ENCODE results near the gene ARGLU1. TPM values are rescaled to one million over a fixed set of nuclear protein-coding genes. Genes with fewer than 3 reads are reported as not detected.

Gene ARGLU1
- total and polyA plus RNA-seq, 9 of the 15 experiments (the other 6 are each of a cell fraction or from before 2014, with no cell fraction given), result 19.3 to 99.9 (median 49.3) TPM

DNA sequence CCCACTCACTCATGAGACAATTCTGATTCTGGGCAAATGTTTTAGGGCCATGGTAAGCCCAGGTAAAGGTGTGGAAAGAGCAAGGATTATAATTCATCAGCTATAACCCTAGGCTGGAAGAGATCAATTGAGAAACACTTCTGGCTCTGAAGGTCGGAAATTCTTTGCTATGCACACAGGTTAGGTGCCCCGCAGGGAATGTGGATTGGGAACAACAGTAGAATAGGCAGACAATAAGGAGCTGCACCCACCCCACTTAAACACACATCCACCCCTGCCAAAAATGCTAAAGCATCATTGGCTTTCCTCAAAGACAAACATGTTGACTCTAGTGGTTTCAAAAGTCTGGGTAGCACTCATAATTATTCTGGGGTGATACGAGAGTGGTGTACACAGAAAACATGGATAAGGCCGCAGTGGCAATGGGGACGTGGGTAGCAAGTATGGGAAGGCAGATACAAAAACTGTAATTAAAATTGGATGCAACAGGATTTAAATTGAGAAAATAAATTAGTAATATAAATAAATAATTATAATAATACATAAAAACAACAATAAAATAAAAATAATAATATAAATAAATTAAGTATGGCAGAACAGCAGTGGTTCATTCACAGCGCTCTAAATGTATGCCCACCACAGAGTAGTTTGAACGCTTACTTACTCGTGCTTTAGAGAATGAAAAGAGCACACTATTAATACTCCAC, 41.0 kb downstream of the ARGLU1 start:
- POLR2A ChIA-PET, result no interaction called here
- Histone ChIP-seq H2AFZ (ENCODE audit: low read depth, low read length) (no peak overlapping the region), H3K9me3 (replicated peaks; ENCODE audit: control insufficient read depth, insufficient read depth, low read depth, low read length) (no peaks in the 10 kb centered on the region), H3K4me2 (ENCODE audit: insufficient read depth, low read length) (no peak overlapping the region), H4K20me1 (replicated peaks; ENCODE audit: control insufficient read depth, insufficient read depth, low read length) (no peaks in the 10 kb centered on the region), H3K4me1 (replicated peaks in 1 of 2; ENCODE audit: control insufficient read depth in 2 of 2, insufficient read depth in 2 of 2, low read length in 2 of 2) (no peaks in the 10 kb centered on the region), H3K36me3 (ENCODE audit: control insufficient read depth, insufficient read depth, low read length) (no peaks in the 10 kb centered on the region), H3K9ac (ENCODE audit: insufficient read depth in 1 of 2, low read depth in 2 of 2, low read length in 2 of 2) (no peak overlapping the region), H3K4me3 (no peak overlapping the region), H3K27ac (ENCODE audit: extremely low read depth, low read depth, low read length) (no peak overlapping the region), H3K79me2 (ENCODE audit: control insufficient read depth, insufficient read depth, low read length) (no peaks in the 10 kb centered on the region), H3K27me3 (ENCODE audit: control insufficient read depth in 2 of 2, insufficient read depth in 2 of 2, low read length in 2 of 2) (peaks cover 0 to 5% of the 10 kb centered on the region in 2 experiments; a peak in 1 of 5 replicates), H3K9me1 (ENCODE audit: control insufficient read depth, insufficient read depth, low read length) (no peaks in the 10 kb centered on the region)
- no peak for ATAC-seq
- WGBS (ENCODE audit: insufficient coverage, low coverage, missing lambda C conversion rate), result 8% methylated on average over 7 of the region's 8 CpGs
- no peak for FAIRE-seq
- TF ChIP-seq TOE1 (IDR thresholded peaks at IDR 0.05; ENCODE audit: borderline replicate concordance), result no peak
- TF ChIP-seq TOE1 (CRISPR knock-in tag; IDR thresholded peaks at IDR 0.05; ENCODE audit: borderline replicate concordance, low read depth), result no peak
- no peak for TF ChIP-seq NR2F6 (CRISPR knock-in tag; IDR thresholded peaks at IDR 0.05)
- in situ Hi-C loops (cut with MboI), result no loop called here
- no peak for DNase-seq (ENCODE audit: extremely low read depth in 1 of 4, low spot score in 3 of 4)
- CTCF ChIA-PET (ENCODE audit: low intra/inter-chr PET ratio), result no interaction called here
- intact Hi-C loops (cut with micrococcal nuclease), result no loop called here
- no TSS peak for BruUV-seq (replicated peaks)

DNA sequence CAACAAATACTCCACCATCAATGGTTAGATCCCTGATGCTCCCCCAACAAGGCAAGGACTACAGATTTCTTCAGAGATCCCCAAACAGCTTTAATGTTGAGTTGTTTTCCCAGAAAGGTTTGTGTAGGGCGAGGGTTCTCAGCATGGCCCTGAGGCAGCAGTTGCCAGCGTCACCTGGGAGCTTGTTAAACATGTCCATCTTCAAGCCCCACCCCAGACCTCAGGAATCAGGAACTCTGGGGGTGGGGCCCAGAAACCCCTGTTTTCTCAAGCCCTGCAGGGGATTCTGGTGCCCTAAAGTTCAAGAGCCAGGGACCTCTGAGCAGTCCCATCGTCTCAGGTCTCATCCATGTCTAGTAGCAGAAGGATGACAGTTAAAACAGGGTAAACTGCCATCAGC, 42.1 kb downstream of the ARGLU1 start:
- no peak overlapping the region for H3K9ac ChIP-seq (ENCODE audit: insufficient read depth in 1 of 2, low read depth in 2 of 2, low read length in 2 of 2)
- no peaks in the 10 kb centered on the region for H3K9me1 ChIP-seq (ENCODE audit: control insufficient read depth, insufficient read depth, low read length)
- H2AFZ ChIP-seq (ENCODE audit: low read depth, low read length), result no peak overlapping the region
- H3K27me3 ChIP-seq (ENCODE audit: control insufficient read depth in 2 of 2, insufficient read depth in 2 of 2, low read length in 2 of 2), result peaks cover 0 to under 1% of the 10 kb centered on the region in 2 experiments; a peak in 1 of 5 replicates
- FAIRE-seq (no peak), DNase-seq (ENCODE audit: extremely low read depth in 1 of 4, low spot score in 3 of 4) (no peak), ATAC-seq (no peak)
- no peaks in the 10 kb centered on the region for H4K20me1 ChIP-seq (replicated peaks; ENCODE audit: control insufficient read depth, insufficient read depth, low read length)
- H3K4me1 ChIP-seq (replicated peaks in 1 of 2; ENCODE audit: control insufficient read depth in 2 of 2, insufficient read depth in 2 of 2, low read length in 2 of 2), result no peaks in the 10 kb centered on the region
- H3K36me3 ChIP-seq (ENCODE audit: control insufficient read depth, insufficient read depth, low read length), result no peaks in the 10 kb centered on the region
- in situ Hi-C loops (cut with MboI) (no loop called here), intact Hi-C loops (cut with micrococcal nuclease) (no loop called here)
- H3K4me3 ChIP-seq, result no peak overlapping the region
- 0% methylated on average over 3 of the region's 3 CpGs for WGBS (ENCODE audit: insufficient coverage, low coverage, missing lambda C conversion rate)
- POLR2A ChIA-PET, result interaction anchor here (0.7 kb wide), 1 partner anchor 1022 kb away, joined by 3 read pairs; no protein-coding TSS in a partner anchor
- H3K27ac ChIP-seq (ENCODE audit: extremely low read depth, low read depth, low read length), result no peak overlapping the region
- no peaks in the 10 kb centered on the region for H3K79me2 ChIP-seq (ENCODE audit: control insufficient read depth, insufficient read depth, low read length)
- BruUV-seq (replicated peaks), result no TSS peak
- no peaks in the 10 kb centered on the region for H3K9me3 ChIP-seq (replicated peaks; ENCODE audit: control insufficient read depth, insufficient read depth, low read depth, low read length)
- CTCF ChIA-PET (ENCODE audit: low intra/inter-chr PET ratio), result no interaction called here
- no peak overlapping the region for H3K4me2 ChIP-seq (ENCODE audit: insufficient read depth, low read length)
- TF ChIP-seq EGR1 (conservative IDR thresholded peaks at IDR 0.05), result no peak
- TF ChIP-seq ZNF586 (CRISPR knock-in tag; conservative IDR thresholded peaks at IDR 0.05), result no peak
